Mononuclear cell (primary cell): ENCODE data around the gene RNPS1. TPM values are rescaled to one million over a fixed set of nuclear protein-coding genes. Genes with fewer than 3 reads are reported as not detected.
A peak's percentile ranks its signal among the peaks of the same experiment; 100 is the strongest.

Source experiments
- H3K27me3 ChIP-seq: 2 replicates; pipeline ENCODE4 v1.6.0; 2011; ENCODE audit warnings: low read length, control low read depth; ENCODE audit not compliant: insufficient read depth
- H3K4me1 ChIP-seq: 2 replicates; pipeline ENCODE4 v1.5.1; 2011; ENCODE audit warnings: mild to moderate bottlenecking, low read length, control low read depth; ENCODE audit not compliant: insufficient read depth
- H3K4me3 ChIP-seq: 2 replicates; pipeline ENCODE4 v1.5.1; 2011; ENCODE audit warnings: mild to moderate bottlenecking, low read length, moderate library complexity
- H3K9me3 ChIP-seq: 2 replicates; pipeline ENCODE4 v1.5.1; 2011; ENCODE audit warnings: low read depth, mild to moderate bottlenecking, control low read depth, low read length
- total RNA-seq: library from RNA; depleted of rRNA; stranded (reverse); fragments of >200 nt; gene quantifications from one replicate; pipeline ENCODE4 v1.2.3, GENCODE V29; 2012

Gene RNPS1
- total RNA-seq, 1 donor, result 156 TPM

- Histone ChIP-seq H3K27me3 (no peaks in the 10 kb centered on the region), H3K9me3 (no peaks in the 10 kb centered on the region)
Measured at GRCh38 chr16:2226918-2227317, 41.0 kb downstream of the RNPS1 start.

GRCh38 chr16:2226245-2226793 is 41.6 kb downstream of the RNPS1 start:
- Histone ChIP-seq H3K27me3 (no peaks in the 10 kb centered on the region), H3K4me3 (no peak overlapping the region), H3K4me1 (peaks cover 25% of the 10 kb centered on the region), H3K9me3 (no peaks in the 10 kb centered on the region)

More at GRCh38 chr16:2226918-2227317, 41.0 kb downstream of the RNPS1 start:
- no peak overlapping the region for H3K4me3 ChIP-seq
- H3K4me1 ChIP-seq, result peaks cover 25% of the 10 kb centered on the region

- H3K4me1 ChIP-seq, result peaks cover 25% of the 10 kb centered on the region
- peak overlapping the region; percentile 88 for H3K4me3 ChIP-seq
- no peaks in the 10 kb centered on the region for H3K9me3 ChIP-seq
- H3K27me3 ChIP-seq, result no peaks in the 10 kb centered on the region
Measured at GRCh38 chr16:2223942-2224486, 43.9 kb downstream of the RNPS1 start.

GRCh38 chr16:2223221-2223941 is 44.5 kb downstream of the RNPS1 start, which contains the start of gene E4F1:
E4F1 (plus strand) TSS chr16:2223591; CDS start chr16:2223614, 23 bp downstream.
- no peaks in the 10 kb centered on the region for H3K9me3 ChIP-seq
- H3K4me3 ChIP-seq, result peak within 1 kb of the TSS; percentile 88
- no peaks in the 10 kb centered on the region for H3K27me3 ChIP-seq
- H3K4me1 ChIP-seq, result peaks cover 25% of the 10 kb centered on the region

- no peaks in the 10 kb centered on the region for H3K9me3 ChIP-seq
- peaks cover 30% of the 10 kb centered on the region for H3K4me1 ChIP-seq
Measured at GRCh38 chr16:2216330-2216729, 51.6 kb downstream of the RNPS1 start.

GRCh38 chr16:2214719-2214968 is 53.3 kb downstream of the RNPS1 start, which contains the start of gene PGP:
PGP (minus strand) TSS chr16:2214840; CDS start chr16:2214777, 63 bp downstream.
- H3K4me1 ChIP-seq, result peaks cover 30% of the 10 kb centered on the region
- no peaks in the 10 kb centered on the region for H3K27me3 ChIP-seq
- H3K9me3 ChIP-seq, result no peaks in the 10 kb centered on the region
- peak within 1 kb of the TSS; percentile 69 for H3K4me3 ChIP-seq

More at GRCh38 chr16:2216330-2216729, 51.6 kb downstream of the RNPS1 start:
- no peaks in the 10 kb centered on the region for H3K27me3 ChIP-seq
- H3K4me3 ChIP-seq, result no peak overlapping the region

- Histone ChIP-seq H3K4me3 (peak overlapping the region; percentile 67), H3K9me3 (no peaks in the 10 kb centered on the region), H3K4me1 (peaks cover 30% of the 10 kb centered on the region), H3K27me3 (no peaks in the 10 kb centered on the region)
Measured at GRCh38 chr16:2213817-2214718, 53.9 kb downstream of the RNPS1 start.

- Histone ChIP-seq H3K27me3 (no peaks in the 10 kb centered on the region), H3K4me3 (no peak overlapping the region), H3K9me3 (no peaks in the 10 kb centered on the region), H3K4me1 (peaks cover 30% of the 10 kb centered on the region)
Measured at GRCh38 chr16:2212362-2213324, 55.3 kb downstream of the RNPS1 start.

- Histone ChIP-seq H3K4me3 (no peak overlapping the region), H3K27me3 (no peaks in the 10 kb centered on the region), H3K9me3 (no peaks in the 10 kb centered on the region), H3K4me1 (peaks cover 32% of the 10 kb centered on the region)
Measured at GRCh38 chr16:2211923-2212347, 56.0 kb downstream of the RNPS1 start.

- H3K27me3 ChIP-seq, result no peaks in the 10 kb centered on the region
Measured at GRCh38 chr16:2210386-2211365, 57.2 kb downstream of the RNPS1 start, which contains the start of gene BRICD5. BRICD5 (minus strand) TSS chr16:2210863; CDS start chr16:2210833, 30 bp downstream.

GRCh38 chr16:2210009-2210332 is 58.0 kb downstream of the RNPS1 start:
- no peaks in the 10 kb centered on the region for H3K9me3 ChIP-seq
- H3K27me3 ChIP-seq, result no peaks in the 10 kb centered on the region
- H3K4me3 ChIP-seq, result no peak overlapping the region
- H3K4me1 ChIP-seq, result peaks cover 40% of the 10 kb centered on the region

More at GRCh38 chr16:2210386-2211365, 57.2 kb downstream of the RNPS1 start, which contains the start of gene BRICD5:
- peaks cover 44% of the 10 kb centered on the region for H3K4me1 ChIP-seq
- H3K4me3 ChIP-seq, result no peak within 1 kb of the TSS
- H3K9me3 ChIP-seq, result no peaks in the 10 kb centered on the region

GRCh38 chr16:2209258-2210008 is 58.5 kb downstream of the RNPS1 start:
- Histone ChIP-seq H3K4me1 (peaks cover 46% of the 10 kb centered on the region), H3K9me3 (no peaks in the 10 kb centered on the region), H3K27me3 (no peaks in the 10 kb centered on the region), H3K4me3 (no peak overlapping the region)
